GM12873 (cell line): Measurements from ENCODE around the gene ZNF20.

ENCODE experiments used
- TF ChIP-seq, protein P1 (sequence below): IDR thresholded peaks from 2 replicates; pipeline ENCODE4 v1.5.1; 2012; ENCODE audit warnings: low read depth, mild to moderate bottlenecking, moderate library complexity, low read length, control low read depth; ENCODE audit not compliant: insufficient read depth; ENCODE audit errors: missing control alignments

Gene ZNF20

DNA sequence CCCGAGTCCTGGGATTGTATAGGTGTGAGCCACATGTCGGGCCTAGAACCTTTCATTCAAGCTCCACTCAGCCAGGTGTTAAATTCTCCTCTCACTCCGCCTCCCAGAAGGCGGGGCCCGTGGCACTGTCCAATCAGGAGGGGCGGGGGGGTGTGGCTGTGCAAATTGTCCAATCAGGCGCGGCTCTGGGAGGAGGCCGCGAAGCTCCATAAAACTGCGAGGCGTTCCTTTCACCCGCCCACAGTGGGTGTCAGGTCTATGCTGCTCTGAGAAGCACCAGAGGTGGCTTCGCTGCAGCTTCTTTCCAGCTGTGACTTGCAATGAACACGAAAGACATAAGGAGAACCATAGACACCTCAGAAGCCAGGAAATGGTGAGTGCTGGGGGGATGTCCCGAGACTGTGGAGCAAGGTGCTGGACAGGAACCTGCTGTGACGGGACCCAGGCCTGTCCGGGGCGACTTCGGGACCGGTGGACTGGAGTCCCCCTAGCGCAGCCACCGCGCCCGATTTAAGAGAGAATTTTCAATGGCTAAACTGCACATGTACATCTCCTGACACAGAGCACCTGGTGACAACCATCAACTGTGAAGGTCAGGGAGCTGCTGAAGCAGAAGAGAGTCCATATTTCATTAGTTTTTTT lies 19.7 kb upstream of the ZNF20 start:
- TF ChIP-seq, protein P1, sequence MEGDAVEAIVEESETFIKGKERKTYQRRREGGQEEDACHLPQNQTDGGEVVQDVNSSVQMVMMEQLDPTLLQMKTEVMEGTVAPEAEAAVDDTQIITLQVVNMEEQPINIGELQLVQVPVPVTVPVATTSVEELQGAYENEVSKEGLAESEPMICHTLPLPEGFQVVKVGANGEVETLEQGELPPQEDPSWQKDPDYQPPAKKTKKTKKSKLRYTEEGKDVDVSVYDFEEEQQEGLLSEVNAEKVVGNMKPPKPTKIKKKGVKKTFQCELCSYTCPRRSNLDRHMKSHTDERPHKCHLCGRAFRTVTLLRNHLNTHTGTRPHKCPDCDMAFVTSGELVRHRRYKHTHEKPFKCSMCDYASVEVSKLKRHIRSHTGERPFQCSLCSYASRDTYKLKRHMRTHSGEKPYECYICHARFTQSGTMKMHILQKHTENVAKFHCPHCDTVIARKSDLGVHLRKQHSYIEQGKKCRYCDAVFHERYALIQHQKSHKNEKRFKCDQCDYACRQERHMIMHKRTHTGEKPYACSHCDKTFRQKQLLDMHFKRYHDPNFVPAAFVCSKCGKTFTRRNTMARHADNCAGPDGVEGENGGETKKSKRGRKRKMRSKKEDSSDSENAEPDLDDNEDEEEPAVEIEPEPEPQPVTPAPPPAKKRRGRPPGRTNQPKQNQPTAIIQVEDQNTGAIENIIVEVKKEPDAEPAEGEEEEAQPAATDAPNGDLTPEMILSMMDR, result no peak

DNA sequence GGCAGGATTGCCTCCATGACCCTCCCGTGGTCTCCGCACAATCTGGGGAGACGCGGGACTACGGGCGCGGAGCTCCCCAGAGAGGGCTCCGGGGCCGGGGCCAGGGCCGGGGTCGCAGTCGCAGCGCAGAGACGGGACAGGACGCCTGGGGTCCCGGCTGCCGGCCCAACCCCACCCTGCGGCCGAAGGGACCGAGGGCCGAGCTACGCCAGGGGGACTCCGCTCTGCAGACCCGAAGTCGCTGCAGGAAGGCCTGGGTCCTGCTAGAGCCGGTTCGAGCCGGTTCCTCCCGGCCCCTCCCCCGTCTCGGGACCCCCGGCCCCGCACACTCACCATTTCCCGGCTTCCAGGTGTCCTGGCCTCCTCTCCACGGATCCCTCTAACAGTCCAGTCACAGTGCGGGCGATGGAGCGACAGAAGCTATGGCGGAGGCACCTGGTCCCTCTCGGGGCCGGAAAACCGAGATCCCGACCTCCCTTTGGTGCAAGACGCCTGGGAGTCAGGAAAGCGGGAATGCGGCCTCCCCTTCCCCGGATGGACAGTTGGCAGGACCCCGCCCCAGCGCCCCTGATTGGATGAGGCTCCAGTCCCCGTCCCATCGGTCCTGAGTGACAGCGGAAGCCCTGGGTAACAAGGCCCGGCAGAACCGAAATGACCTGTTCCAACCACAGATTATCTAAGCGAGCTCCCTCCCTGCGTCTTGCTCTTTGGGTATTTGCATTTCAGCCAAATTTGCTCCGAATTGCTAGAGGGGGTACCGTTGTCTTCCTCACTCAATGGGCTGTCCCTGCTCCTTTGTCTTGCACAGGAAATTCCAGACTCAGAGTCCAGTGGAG lies 16.3 kb upstream of the ZNF20 start, which contains the start of gene ZNF625:
Gene ZNF625, minus strand, starts transcription at position 512 of the 836 bp plus-strand sequence. Its CDS starts 176 bp downstream, at position 336.
- TF ChIP-seq, protein P1, result no peak

DNA sequence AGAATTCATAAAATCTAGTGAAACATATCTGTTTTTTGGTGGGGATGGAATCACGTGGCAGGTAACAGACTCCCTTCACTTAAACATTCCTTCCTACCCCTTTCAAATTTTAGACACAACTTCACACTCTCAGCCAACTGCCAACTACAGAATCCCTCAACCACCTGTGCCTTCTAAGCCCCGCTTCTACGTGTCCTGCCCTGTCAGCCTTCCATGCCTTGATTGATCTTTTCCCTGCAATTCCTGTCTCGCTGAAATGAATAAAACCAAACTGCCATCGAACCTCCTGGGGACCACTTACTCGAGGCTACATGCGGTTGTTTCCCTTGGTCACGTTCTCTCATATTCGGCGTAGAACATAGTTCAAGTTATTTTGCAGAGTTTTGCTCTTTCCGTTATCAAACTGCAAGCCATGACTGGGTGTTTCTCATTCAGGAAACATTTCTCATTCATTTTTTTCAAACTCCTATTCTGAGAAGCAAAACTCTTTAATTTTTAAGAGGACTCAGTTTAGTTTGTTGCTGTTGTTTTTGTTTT lies 15.2 kb upstream of the ZNF20 start:
- TF ChIP-seq, protein P1, result no peak

DNA sequence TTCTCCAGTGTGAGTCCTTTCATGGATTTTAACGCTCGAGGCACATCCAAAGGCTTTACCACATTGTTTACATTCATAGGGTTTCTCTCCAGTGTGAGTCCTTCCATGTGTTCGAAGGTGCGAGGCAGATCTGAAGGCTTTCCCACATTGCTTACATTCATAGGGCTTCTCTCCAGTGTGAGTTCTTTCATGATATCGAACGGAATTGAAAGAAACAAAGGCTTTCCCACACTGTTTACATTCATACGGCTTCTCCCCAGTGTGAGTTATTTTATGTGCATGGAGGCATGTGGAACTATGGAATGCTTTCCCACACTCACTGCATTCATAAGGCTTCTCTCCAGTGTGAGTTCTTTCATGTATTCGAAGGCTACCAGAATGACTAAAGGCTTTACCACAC lies 5.2 kb upstream of the ZNF20 start:
- TF ChIP-seq, protein P1, result no peak

DNA sequence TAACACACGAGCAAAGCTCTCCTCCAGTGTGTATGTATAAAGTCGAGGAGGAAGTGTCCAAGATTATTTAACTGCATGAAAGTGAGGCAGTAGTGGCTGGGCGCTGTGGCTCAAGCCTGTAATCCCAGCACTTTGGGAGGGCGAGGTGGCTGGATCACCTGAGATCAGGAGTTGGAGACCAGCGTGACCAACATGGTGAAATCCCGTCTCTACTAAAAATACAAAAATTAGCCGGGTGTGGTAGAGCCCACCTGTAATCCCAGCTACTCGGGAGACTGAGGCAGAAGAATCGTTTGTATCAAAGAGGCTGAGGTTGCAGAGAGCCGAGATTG lies 1.2 kb upstream of the ZNF20 start:
- TF ChIP-seq, protein P1, result no peak

DNA sequence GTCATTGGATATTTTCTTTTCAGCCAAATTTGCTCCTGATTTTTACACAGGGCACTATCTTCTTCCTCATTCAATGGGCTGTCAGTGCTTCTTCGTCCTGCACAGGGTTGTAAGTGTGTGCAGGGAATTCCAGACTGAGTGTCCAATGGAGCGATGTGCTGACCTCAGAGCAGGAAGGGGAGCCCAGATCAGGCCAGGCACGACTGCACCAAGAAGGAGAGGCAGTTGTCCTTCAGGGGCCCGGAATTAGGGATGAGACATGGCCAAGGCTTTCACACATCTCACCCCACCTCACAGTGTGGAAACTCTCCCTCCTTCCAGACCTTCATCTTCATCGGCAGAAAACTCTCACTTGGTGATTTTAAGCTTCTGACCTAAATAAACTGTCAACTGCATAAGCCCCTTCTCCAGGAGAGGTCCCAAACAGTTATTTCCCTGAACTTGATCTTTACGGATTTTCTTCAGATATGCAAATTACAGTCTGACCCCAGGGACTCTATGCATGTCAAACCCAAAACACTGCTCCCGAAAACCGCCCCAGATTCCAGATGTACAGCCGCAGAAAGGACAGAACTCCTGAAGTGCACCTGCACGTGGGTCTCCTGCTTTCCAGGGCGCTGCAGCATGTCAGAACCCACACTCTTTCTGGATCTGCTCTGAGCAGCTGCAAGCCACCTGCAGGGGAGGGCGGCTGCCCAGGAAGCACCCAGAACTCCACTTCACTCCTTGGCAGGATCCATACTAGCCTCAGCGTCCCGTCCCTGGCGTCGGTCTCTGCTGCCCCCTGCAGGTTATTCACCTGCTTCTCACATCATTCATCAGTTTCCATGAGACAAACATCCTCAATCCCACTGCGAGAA lies 625 bp upstream of the ZNF20 start:
- TF ChIP-seq, protein P1, result peak; percentile 95
